ENCODE data around the gene ELP4.

ELP4 gene

GRCh38 chr11:31812383-31813381 is 303.1 kb downstream of the ELP4 start:
- TF ChIP-seq, protein P1, sequence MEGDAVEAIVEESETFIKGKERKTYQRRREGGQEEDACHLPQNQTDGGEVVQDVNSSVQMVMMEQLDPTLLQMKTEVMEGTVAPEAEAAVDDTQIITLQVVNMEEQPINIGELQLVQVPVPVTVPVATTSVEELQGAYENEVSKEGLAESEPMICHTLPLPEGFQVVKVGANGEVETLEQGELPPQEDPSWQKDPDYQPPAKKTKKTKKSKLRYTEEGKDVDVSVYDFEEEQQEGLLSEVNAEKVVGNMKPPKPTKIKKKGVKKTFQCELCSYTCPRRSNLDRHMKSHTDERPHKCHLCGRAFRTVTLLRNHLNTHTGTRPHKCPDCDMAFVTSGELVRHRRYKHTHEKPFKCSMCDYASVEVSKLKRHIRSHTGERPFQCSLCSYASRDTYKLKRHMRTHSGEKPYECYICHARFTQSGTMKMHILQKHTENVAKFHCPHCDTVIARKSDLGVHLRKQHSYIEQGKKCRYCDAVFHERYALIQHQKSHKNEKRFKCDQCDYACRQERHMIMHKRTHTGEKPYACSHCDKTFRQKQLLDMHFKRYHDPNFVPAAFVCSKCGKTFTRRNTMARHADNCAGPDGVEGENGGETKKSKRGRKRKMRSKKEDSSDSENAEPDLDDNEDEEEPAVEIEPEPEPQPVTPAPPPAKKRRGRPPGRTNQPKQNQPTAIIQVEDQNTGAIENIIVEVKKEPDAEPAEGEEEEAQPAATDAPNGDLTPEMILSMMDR (IDR thresholded peaks at IDR 0.05; ENCODE audit: control insufficient read depth, extremely low read depth, insufficient read depth) = no peak
- DNase-seq (ENCODE audit: low read depth) = no peak
- no peak overlapping the region for H3K4me3 ChIP-seq (ENCODE audit: low read depth, low read length)

- no peak for DNase-seq (ENCODE audit: low read depth)
- TF ChIP-seq, protein P1 (IDR thresholded peaks at IDR 0.05; ENCODE audit: control insufficient read depth, extremely low read depth, insufficient read depth) = no peak
- no peak overlapping the region for H3K4me3 ChIP-seq (ENCODE audit: low read depth, low read length)
Measured at GRCh38 chr11:31813391-31814175, 304.0 kb downstream of the ELP4 start.

- TF ChIP-seq, protein P1 (IDR thresholded peaks at IDR 0.05; ENCODE audit: control insufficient read depth, extremely low read depth, insufficient read depth) = no peak
- DNase-seq (ENCODE audit: low read depth) = no peak
- H3K4me3 ChIP-seq (ENCODE audit: low read depth, low read length) = no peak overlapping the region
Measured at GRCh38 chr11:31814176-31814868, 304.8 kb downstream of the ELP4 start.

DNA sequence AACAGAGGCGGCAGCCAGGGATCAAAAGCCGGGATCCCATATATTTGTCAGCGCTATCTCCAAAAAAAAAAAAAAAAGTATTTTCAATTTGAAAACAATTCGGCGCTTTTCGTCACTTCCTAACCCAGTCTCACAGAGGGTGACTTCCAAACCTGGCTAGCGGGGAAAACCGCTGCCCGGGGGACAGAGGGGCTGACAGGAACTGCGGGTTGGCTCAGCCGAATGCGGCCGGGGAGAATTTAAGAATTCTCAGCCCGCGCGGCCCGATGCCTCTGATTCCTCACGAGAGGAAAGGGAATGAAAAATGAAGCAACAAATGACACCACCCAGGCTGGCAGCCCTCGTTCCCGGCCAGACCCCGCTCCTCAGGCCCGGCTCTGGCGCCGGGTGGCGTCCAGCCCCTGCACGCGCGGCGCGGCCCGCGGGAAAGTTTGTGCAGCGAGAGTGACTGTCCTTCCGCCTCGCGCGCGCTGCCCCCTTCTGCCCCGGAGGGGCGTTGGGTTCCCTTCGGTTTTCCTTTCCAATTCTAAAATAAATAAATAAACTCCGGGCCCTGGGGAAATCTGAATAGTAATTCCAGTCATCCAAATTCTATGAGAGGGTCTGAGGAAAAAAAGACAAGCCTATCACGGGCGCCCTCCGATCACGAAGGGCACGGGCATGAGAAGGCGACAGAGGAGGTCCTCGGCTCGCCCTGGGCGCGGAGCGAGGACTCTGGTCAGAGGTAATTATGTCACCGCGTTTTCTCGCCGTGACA is 306.3 kb downstream of the ELP4 start:
- H3K4me3 ChIP-seq (ENCODE audit: low read depth, low read length) = no peak overlapping the region
- DNase-seq (ENCODE audit: low read depth) = no peak
- TF ChIP-seq, protein P1 (IDR thresholded peaks at IDR 0.05; ENCODE audit: control insufficient read depth, extremely low read depth, insufficient read depth) = no peak

GRCh38 chr11:31816468-31817053 is 307.0 kb downstream of the ELP4 start:
- H3K4me3 ChIP-seq (ENCODE audit: low read depth, low read length) = no peak overlapping the region
- no peak for DNase-seq (ENCODE audit: low read depth)
- TF ChIP-seq, protein P1 (IDR thresholded peaks at IDR 0.05; ENCODE audit: control insufficient read depth, extremely low read depth, insufficient read depth) = no peak
